T-cell (primary cell): ENCODE results near the gene ZNF275. TPM values are rescaled to one million over a fixed set of nuclear protein-coding genes. Genes with fewer than 3 reads are reported as not detected.
A peak's percentile ranks its signal among the peaks of the same experiment; 100 is the strongest.
"Not testable (repeated sequence)": the region's sequence is repeated elsewhere in the genome, so short reads cannot be mapped to it uniquely, and the experiment has no call there.

Experiments used
- ATAC-seq, 4 experiments: fragments of 200-7000 bp in 3 of 4; fragments of 150-1000 bp in 1 of 4; cut with Tn5 transposase; replicated peaks in 1 of 4; 1 replicate in 3 of 4; 2 replicates in 1 of 4; pipeline ENCODE4 v1.10.0; 2021; ENCODE audit warnings: moderate library complexity in 3 of 4, mild to moderate bottlenecking in 2 of 4, moderate number of reproducible peaks in 1 of 4
- CTCF ChIA-PET, 2 donors: fragments of 300-600 bp; sonication (Branson Sonifier 250); formaldehyde crosslinking; loops; one replicate each; lab custom pipeline; 2022; ENCODE audit warnings: antibody characterized with exemption in 2 of 2; lab: Charles Lee
- POLR2A ChIA-PET, 2 donors: fragments of 300-600 bp; sonication (Branson Sonifier 250); formaldehyde crosslinking; loops; one replicate each; lab custom pipeline; 2022; ENCODE audit warnings: antibody characterized with exemption in 2 of 2; lab: Charles Lee
- DNase-seq, 35 experiments: peaks; one replicate each; pipeline versions ENCODE4 v3.0.0 to v3.0.0-alpha.2; 2013 to 2023
- H3K27ac ChIP-seq: one replicate; pipeline ENCODE4 v1.5.1; 2013; ENCODE audit warnings: low read length
- H3K27me3 ChIP-seq, 2 experiments: replicated peaks in 1 of 2; 1 replicate in 1 of 2; 2 replicates in 1 of 2; pipeline versions ENCODE4 v1.6.1 to v1.7.0; 2013; ENCODE audit warnings: low read length in 1 of 2, mixed read lengths in 1 of 2; ENCODE audit not compliant: control insufficient read depth in 2 of 2, insufficient read depth in 2 of 2; ENCODE audit errors: extremely low read depth in 1 of 2
- H3K36me3 ChIP-seq, 2 donors: 1 replicate in 1 of 2; 2 replicates in 1 of 2; pipeline versions ENCODE4 v1.6.1 to v1.7.0; 2013; ENCODE audit warnings: low read length in 1 of 2; ENCODE audit not compliant: control insufficient read depth in 2 of 2, insufficient read depth in 1 of 2; ENCODE audit errors: extremely low read depth in 1 of 2
- H3K4me1 ChIP-seq, 2 experiments: 1 replicate in 1 of 2; 2 replicates in 1 of 2; pipeline versions ENCODE4 v1.6.1 to v1.7.0; 2013; ENCODE audit warnings: low read length in 2 of 2, mixed read lengths in 1 of 2; ENCODE audit not compliant: insufficient read depth in 2 of 2, control insufficient read depth in 1 of 2; ENCODE audit errors: extremely low read depth in 1 of 2
- H3K4me3 ChIP-seq, 2 donors: 1 replicate in 1 of 2; 2 replicates in 1 of 2; pipeline versions ENCODE4 v1.5.1 to v1.7.0; 2013; ENCODE audit warnings: mild to moderate bottlenecking in 2 of 2, low read length in 1 of 2, moderate library complexity in 1 of 2; ENCODE audit not compliant: control insufficient read depth in 1 of 2; ENCODE audit errors: extremely low read depth in 1 of 2
- H3K9me3 ChIP-seq: 2 replicates; pipeline ENCODE4 v1.7.0; 2013
- H3K27ac Mint-ChIP-seq, 2 donors: one replicate each; pipeline ENCODE4 v1.8.0; 2020 to 2021; ENCODE audit warnings: mild to moderate bottlenecking in 2 of 2, mixed read lengths in 2 of 2
- H3K27me3 Mint-ChIP-seq, 2 donors: one replicate each; pipeline ENCODE4 v1.8.0; 2021 to 2022; ENCODE audit warnings: mixed read lengths in 2 of 2
- H3K36me3 Mint-ChIP-seq: one replicate; pipeline ENCODE4 v1.8.0; 2021; ENCODE audit warnings: mixed read lengths
- H3K4me1 Mint-ChIP-seq, 3 donors: one replicate each; pipeline ENCODE4 v1.8.0; 2020 to 2022; ENCODE audit warnings: mixed read lengths in 3 of 3, mild to moderate bottlenecking in 1 of 3
- H3K4me3 Mint-ChIP-seq, 3 donors: one replicate each; pipeline ENCODE4 v1.8.0; 2020 to 2022; ENCODE audit warnings: mild to moderate bottlenecking in 3 of 3, mixed read lengths in 3 of 3, moderate library complexity in 3 of 3
- H3K9me3 Mint-ChIP-seq, 3 donors: one replicate each; pipeline ENCODE4 v1.8.0; 2020 to 2022; ENCODE audit warnings: mixed read lengths in 3 of 3
- WGBS: methylation state at CpG from one replicate; pipeline ENCODE4 v1.1.5; 2013; ENCODE audit warnings: missing lambda C conversion rate; ENCODE audit not compliant: insufficient coverage; 5-methylcytosine and 5-hydroxymethylcytosine counted together
- total RNA-seq, 35 experiments: library from RNA in 6 of 35; stranded (reverse) in 6 of 35; fragments of 120-200 nt in 1 of 35; gene quantifications; one replicate each; pipeline versions ENCODE4 v1.2.1 to v1.2.4 and lab custom pipeline; 2013 to 2026

The ZNF275 gene
- total RNA-seq (10 to 100 TPM; 14.4 to 17.6 (median 17.0) TPM), total RNA-seq (lab: John Stamatoyannopoulos, UW) (18.5 to 38.8 (median 28.8) reads per million in 29 experiments)
- 12.2 TPM for total RNA-seq (2013)

DNA sequence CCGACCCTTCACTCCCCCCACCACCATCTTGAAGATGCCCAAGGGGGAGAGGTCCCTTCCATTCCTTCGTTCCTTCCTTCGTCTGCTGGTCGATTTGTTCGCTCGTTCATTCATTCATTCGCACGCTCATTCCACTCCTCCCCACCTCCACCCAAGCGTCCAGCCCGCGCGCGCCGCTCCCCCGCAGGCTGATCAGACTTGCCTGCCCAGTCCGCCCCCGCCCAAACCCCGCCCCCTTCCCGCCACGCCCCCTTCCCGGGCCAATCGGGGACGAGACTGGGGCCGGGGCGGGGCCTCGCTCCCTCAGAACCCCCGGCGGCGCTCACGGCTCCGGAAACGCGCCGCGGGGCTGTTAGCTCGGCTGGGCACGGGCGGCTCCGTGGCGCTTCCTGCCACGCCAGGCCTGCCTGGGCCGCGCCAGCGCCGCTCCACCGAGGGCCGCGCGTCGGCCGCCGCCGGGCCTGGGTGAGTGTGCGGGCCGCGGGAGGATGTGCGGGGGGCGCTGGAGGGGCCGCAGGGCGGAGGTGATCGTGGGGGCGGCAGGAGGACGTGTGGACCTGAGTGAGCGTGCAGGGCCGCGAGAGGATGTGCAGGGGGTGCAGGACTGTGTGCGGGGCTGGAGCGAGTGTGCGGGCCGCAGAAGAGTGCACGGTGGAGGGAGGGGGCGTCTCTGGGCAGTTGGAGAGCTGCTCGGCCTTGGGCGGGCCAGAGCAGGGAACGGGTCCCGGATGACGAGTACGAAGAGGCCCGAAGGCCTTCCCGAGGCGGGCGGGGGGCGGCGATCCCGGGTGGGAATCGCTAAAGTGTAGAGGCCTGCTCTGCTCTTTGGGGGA, at the start of gene ZNF275:
ZNF275 (plus strand) TSS at position 333 of the 833 bp plus-strand sequence. CDS start 2,527 bp downstream, outside the sequence.
- Mint-ChIP-seq H3K4me3 (peak within 1 kb of the TSS; percentile 58 to 80 (median 76)), H3K9me3 (no peaks in the 10 kb centered on the region), H3K36me3 (peaks cover 14% of the 10 kb centered on the region), H3K27ac (peak within 1 kb of the TSS; percentile 52 to 65), H3K4me1 (peaks cover 41 to 45% (median 45%) of the 10 kb centered on the region in 3 donors), H3K27me3 (peaks cover 0 to 2% of the 10 kb centered on the region in 2 donors)
- Histone ChIP-seq H3K4me3 (peak within 1 kb of the TSS; percentile 51 to 72), H3K27me3 (peaks cover 0 to 3% of the 10 kb centered on the region in 2 experiments), H3K36me3 (peaks cover 0 to 5% of the 10 kb centered on the region in 2 donors), H3K27ac (no peak within 1 kb of the TSS), H3K4me1 (peaks cover 10 to 37% of the 10 kb centered on the region in 2 experiments), H3K9me3 (no peaks in the 10 kb centered on the region)
- POLR2A ChIA-PET: interaction anchor here (0.6 kb wide), 3 partner anchors 9 to 1103 kb away, joined by 3 to 4 read pairs (median 3); no protein-coding TSS in a partner anchor
- peak; percentile 97 to 98 (median 97) for ATAC-seq
- under 1% methylated on average over 48 of the region's 86 CpGs for WGBS
- peak; percentile 56 to 87 (median 72) for DNase-seq
- CTCF ChIA-PET: interaction anchor here (0.6 to 1.3 kb wide), 3 partner anchors 8 to 1883 kb away, joined by 3 to 10 read pairs (median 4); no protein-coding TSS in a partner anchor

- no CpG with 5 or more reads among the region's 8 CpGs for WGBS
- POLR2A ChIA-PET, CTCF ChIA-PET: not testable (repeated sequence)
Measured at GRCh38 chrX:153285678-153286077, 48.3 kb upstream of the ZNF275 start.

GRCh38 chrX:153288807-153289206, 45.1 kb upstream of the ZNF275 start:
- H3K27me3 Mint-ChIP-seq, H3K27me3 ChIP-seq, ATAC-seq, H3K9me3 Mint-ChIP-seq, H3K4me3 Mint-ChIP-seq, H3K9me3 ChIP-seq, H3K27ac Mint-ChIP-seq, H3K4me1 ChIP-seq, DNase-seq, CTCF ChIA-PET, H3K36me3 ChIP-seq, H3K27ac ChIP-seq, POLR2A ChIA-PET, H3K4me1 Mint-ChIP-seq, H3K36me3 Mint-ChIP-seq, H3K4me3 ChIP-seq: not testable (repeated sequence)
- no CpG with 5 or more reads among the region's 2 CpGs for WGBS

More at GRCh38 chrX:153285678-153286077, 48.3 kb upstream of the ZNF275 start:
- not testable (repeated sequence) for H3K27ac ChIP-seq, H3K36me3 ChIP-seq, H3K9me3 ChIP-seq, ATAC-seq, H3K27ac Mint-ChIP-seq, H3K4me1 ChIP-seq, H3K9me3 Mint-ChIP-seq, H3K4me3 ChIP-seq, H3K4me1 Mint-ChIP-seq, H3K36me3 Mint-ChIP-seq, H3K4me3 Mint-ChIP-seq, DNase-seq, H3K27me3 Mint-ChIP-seq, H3K27me3 ChIP-seq

DNA sequence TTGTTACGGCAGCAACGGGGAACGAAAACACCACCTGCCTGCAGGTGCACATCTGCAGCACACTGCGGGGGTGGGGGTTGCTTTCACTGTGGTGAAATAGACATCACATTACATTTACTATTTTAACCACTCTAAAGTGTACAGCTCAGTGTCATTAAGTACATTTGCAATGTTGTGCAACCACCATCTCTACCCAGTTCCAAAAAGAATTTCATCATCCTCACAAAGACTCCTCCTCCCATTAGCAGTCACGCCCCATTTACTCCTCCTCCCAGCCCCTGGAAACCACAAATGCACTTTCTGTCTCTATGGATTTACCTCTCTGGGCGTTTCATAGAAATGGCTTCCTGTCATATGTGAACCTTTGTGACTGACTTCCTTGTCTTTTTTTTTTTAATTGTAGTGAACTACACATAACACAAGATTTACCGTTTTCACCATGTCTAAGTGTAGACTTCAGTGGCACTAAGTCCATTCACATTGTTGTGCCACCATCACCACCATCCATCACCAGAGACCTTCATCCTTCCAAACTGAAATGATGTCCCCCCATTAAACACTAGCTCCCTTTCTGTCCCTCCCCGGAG, 40.4 kb upstream of the ZNF275 start:
- Mint-ChIP-seq H3K27ac (peak overlapping the region; percentile 74 to 77), H3K27me3 (peaks cover 2 to 14% of the 10 kb centered on the region in 2 donors), H3K4me3 (peak overlapping the region in 1 of 3 donors; percentile 31), H3K4me1 (peaks cover 10 to 14% (median 12%) of the 10 kb centered on the region in 3 donors)
- peak in 3 of 4 experiments; percentile 61 to 83 (median 67) for ATAC-seq
- H3K4me1 ChIP-seq, CTCF ChIA-PET, H3K27ac ChIP-seq, H3K27me3 ChIP-seq, H3K36me3 Mint-ChIP-seq, H3K4me3 ChIP-seq, DNase-seq, H3K9me3 Mint-ChIP-seq, POLR2A ChIA-PET, H3K36me3 ChIP-seq, H3K9me3 ChIP-seq: not testable (repeated sequence)
- WGBS: no CpG with 5 or more reads among the region's 8 CpGs

GRCh38 chrX:153297376-153297775, 36.6 kb upstream of the ZNF275 start:
- ChIA-PET CTCF (no interaction called here), POLR2A (no interaction called here)
- Mint-ChIP-seq H3K27ac (no peak overlapping the region), H3K4me3 (no peak overlapping the region), H3K9me3 (no peaks in the 10 kb centered on the region), H3K4me1 (peaks cover 10 to 14% (median 12%) of the 10 kb centered on the region in 3 donors), H3K36me3 (no peaks in the 10 kb centered on the region), H3K27me3 (peaks cover 2 to 14% of the 10 kb centered on the region in 2 donors)
- Histone ChIP-seq H3K9me3 (no peaks in the 10 kb centered on the region), H3K4me1 (peaks cover 0 to 2% of the 10 kb centered on the region in 2 experiments), H3K36me3 (no peaks in the 10 kb centered on the region), H3K27ac (no peak overlapping the region), H3K27me3 (no peaks in the 10 kb centered on the region), H3K4me3 (no peak overlapping the region)
- no CpG with 5 or more reads among the region's 1 CpG for WGBS
- DNase-seq (no peak), ATAC-seq (no peak)

GRCh38 chrX:153299855-153300254, 34.1 kb upstream of the ZNF275 start:
- DNase-seq: no peak

More at GRCh38 chrX:153299855-153300254, 34.1 kb upstream of the ZNF275 start:
- H3K9me3 ChIP-seq: no peaks in the 10 kb centered on the region
- no peak overlapping the region for H3K4me3 ChIP-seq
- ChIA-PET POLR2A (no interaction called here), CTCF (no interaction called here)
- H3K4me3 Mint-ChIP-seq: no peak overlapping the region
- no CpG with 5 or more reads among the region's 5 CpGs for WGBS
- no peaks in the 10 kb centered on the region for H3K4me1 ChIP-seq
- peaks cover 0 to 2% of the 10 kb centered on the region in 2 experiments for H3K27me3 ChIP-seq
- H3K36me3 ChIP-seq: no peaks in the 10 kb centered on the region
- H3K9me3 Mint-ChIP-seq: no peaks in the 10 kb centered on the region
- no peaks in the 10 kb centered on the region for H3K36me3 Mint-ChIP-seq
- peaks cover 14 to 28% of the 10 kb centered on the region in 2 donors for H3K27me3 Mint-ChIP-seq
- H3K27ac ChIP-seq: no peak overlapping the region
- no peak for ATAC-seq
- H3K27ac Mint-ChIP-seq: no peak overlapping the region
- peaks cover 0 to 7% (median 0%) of the 10 kb centered on the region in 3 donors for H3K4me1 Mint-ChIP-seq
